ENCODE measurements around the gene SEMA3D. TPM values are rescaled to one million over a fixed set of nuclear protein-coding genes. Genes with fewer than 3 reads are reported as not detected.

The SEMA3D gene
- total and polyA plus RNA-seq, 2 of the 4 experiments (the other 2 are of a cell fraction), result 2.9 to 13.6 TPM

- intact Hi-C loops (cut with micrococcal nuclease) (no loop called here), in situ Hi-C loops (cut with MboI; ENCODE audit: low sequenced_read_pairs) (no loop called here), dilution Hi-C loops (cut with HindIII; ENCODE audit: low sequenced_read_pairs, unreplicated experiment) (no loop called here)
- BruUV-seq (replicated peaks), result no TSS peak
- H3K56ac ChIP-seq (ENCODE audit: extremely low read depth, insufficient read depth, low read length), result no peak overlapping the region
- no peak overlapping the region for H2AK9ac ChIP-seq (replicated peaks; ENCODE audit: low read depth, low read length, poor library complexity)
- no peaks in the 10 kb centered on the region for H3K9me3 ChIP-seq (ENCODE audit: control insufficient read depth, insufficient read depth, low read length)
- ChIA-PET POLR2A (ENCODE audit: unreplicated experiment) (no interaction called here), CTCF (no interaction called here)
- DNase-seq (no peak), ATAC-seq (ENCODE audit: low read depth) (no peak)
- H4K8ac ChIP-seq (ENCODE audit: low read depth in 2 of 2, low read length in 2 of 2), result no peak overlapping the region
- no peak overlapping the region for H3K4ac ChIP-seq (ENCODE audit: low read depth, low read length)
- no peaks in the 10 kb centered on the region for H3K9me1 ChIP-seq (ENCODE audit: insufficient read depth, low read length)
- no peak overlapping the region for H2BK20ac ChIP-seq (ENCODE audit: low read depth, low read length)
- no peaks in the 10 kb centered on the region for H3K79me1 ChIP-seq (ENCODE audit: low read depth in 1 of 2, low read length in 2 of 2)
- H3K27me3 ChIP-seq (ENCODE audit: control insufficient read depth, insufficient read depth, low read length), result no peaks in the 10 kb centered on the region
- no peaks in the 10 kb centered on the region for H4K20me1 ChIP-seq (ENCODE audit: insufficient read depth, low read length)
- H2BK5ac ChIP-seq (ENCODE audit: low read depth, low read length, poor library complexity, severe bottlenecking), result no peak overlapping the region
- H3K4me3 ChIP-seq (ENCODE audit: insufficient read depth, low read depth, low read length), result no peak overlapping the region
- no peaks in the 10 kb centered on the region for H3K4me1 ChIP-seq (ENCODE audit: control insufficient read depth, insufficient read depth, low read length)
- TF ChIP-seq CEBPB (IDR thresholded peaks at IDR 0.05; ENCODE audit: low read depth, low read length), result no peak
- no peak for TF ChIP-seq NFE2L2 (IDR thresholded peaks at IDR 0.05; ENCODE audit: low read depth, low read length)
- no peak for TF ChIP-seq MXI1 (IDR thresholded peaks at IDR 0.05; ENCODE audit: borderline replicate concordance, low read depth, low read length)
- no peak for TF ChIP-seq MAFK (IDR thresholded peaks at IDR 0.05; ENCODE audit: low read depth, low read length)
- no peak for TF ChIP-seq RCOR1 (IDR thresholded peaks at IDR 0.05; ENCODE audit: insufficient replicate concordance, low read length)
- TF ChIP-seq BHLHE40 (IDR thresholded peaks at IDR 0.05; ENCODE audit: low read depth, low read length), result no peak
- TF ChIP-seq RFX5 (IDR thresholded peaks at IDR 0.05; ENCODE audit: low read depth, low read length), result no peak
- no peak for TF ChIP-seq CHD1 (IDR thresholded peaks at IDR 0.05; ENCODE audit: low read depth, low read length)
- TF ChIP-seq, protein P1, sequence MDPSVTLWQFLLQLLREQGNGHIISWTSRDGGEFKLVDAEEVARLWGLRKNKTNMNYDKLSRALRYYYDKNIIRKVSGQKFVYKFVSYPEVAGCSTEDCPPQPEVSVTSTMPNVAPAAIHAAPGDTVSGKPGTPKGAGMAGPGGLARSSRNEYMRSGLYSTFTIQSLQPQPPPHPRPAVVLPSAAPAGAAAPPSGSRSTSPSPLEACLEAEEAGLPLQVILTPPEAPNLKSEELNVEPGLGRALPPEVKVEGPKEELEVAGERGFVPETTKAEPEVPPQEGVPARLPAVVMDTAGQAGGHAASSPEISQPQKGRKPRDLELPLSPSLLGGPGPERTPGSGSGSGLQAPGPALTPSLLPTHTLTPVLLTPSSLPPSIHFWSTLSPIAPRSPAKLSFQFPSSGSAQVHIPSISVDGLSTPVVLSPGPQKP (IDR thresholded peaks at IDR 0.05; ENCODE audit: borderline replicate concordance, low read depth, low read length), result no peak
- TF ChIP-seq FOS (IDR thresholded peaks at IDR 0.05; ENCODE audit: low read depth, low read length), result no peak
- no peak for TF ChIP-seq SMC3 (IDR thresholded peaks at IDR 0.05; ENCODE audit: low read depth, low read length)
- TF ChIP-seq MAZ (IDR thresholded peaks at IDR 0.05; ENCODE audit: borderline replicate concordance, low read depth, low read length), result no peak
- no peak for TF ChIP-seq POLR2A (IDR thresholded peaks at IDR 0.05; ENCODE audit: low read depth, low read length)
- no peak for TF ChIP-seq RAD21 (IDR thresholded peaks at IDR 0.05; ENCODE audit: low read length)
- TF ChIP-seq USF2 (IDR thresholded peaks at IDR 0.05; ENCODE audit: low read depth, low read length), result no peak
- TF ChIP-seq, protein P2, sequence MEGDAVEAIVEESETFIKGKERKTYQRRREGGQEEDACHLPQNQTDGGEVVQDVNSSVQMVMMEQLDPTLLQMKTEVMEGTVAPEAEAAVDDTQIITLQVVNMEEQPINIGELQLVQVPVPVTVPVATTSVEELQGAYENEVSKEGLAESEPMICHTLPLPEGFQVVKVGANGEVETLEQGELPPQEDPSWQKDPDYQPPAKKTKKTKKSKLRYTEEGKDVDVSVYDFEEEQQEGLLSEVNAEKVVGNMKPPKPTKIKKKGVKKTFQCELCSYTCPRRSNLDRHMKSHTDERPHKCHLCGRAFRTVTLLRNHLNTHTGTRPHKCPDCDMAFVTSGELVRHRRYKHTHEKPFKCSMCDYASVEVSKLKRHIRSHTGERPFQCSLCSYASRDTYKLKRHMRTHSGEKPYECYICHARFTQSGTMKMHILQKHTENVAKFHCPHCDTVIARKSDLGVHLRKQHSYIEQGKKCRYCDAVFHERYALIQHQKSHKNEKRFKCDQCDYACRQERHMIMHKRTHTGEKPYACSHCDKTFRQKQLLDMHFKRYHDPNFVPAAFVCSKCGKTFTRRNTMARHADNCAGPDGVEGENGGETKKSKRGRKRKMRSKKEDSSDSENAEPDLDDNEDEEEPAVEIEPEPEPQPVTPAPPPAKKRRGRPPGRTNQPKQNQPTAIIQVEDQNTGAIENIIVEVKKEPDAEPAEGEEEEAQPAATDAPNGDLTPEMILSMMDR (conservative IDR thresholded peaks at IDR 0.05; ENCODE audit: low read depth, low read length), result no peak
- H2BK120ac ChIP-seq (ENCODE audit: low read depth, low read length), result no peak overlapping the region
- H4K91ac ChIP-seq (ENCODE audit: insufficient read depth, low read depth, low read length), result no peak overlapping the region
- H3K23ac ChIP-seq (ENCODE audit: low read depth, low read length), result no peak overlapping the region
- no peak overlapping the region for H3K27ac ChIP-seq (ENCODE audit: insufficient read depth, low read length)
- no peaks in the 10 kb centered on the region for H3K36me3 ChIP-seq (ENCODE audit: control insufficient read depth, insufficient read depth, low read length)
- no peak overlapping the region for H2AFZ ChIP-seq (replicated peaks; ENCODE audit: low read length, poor library complexity)
- no peak overlapping the region for H2AK5ac ChIP-seq (ENCODE audit: low read depth, low read length)
- no peak overlapping the region for H3K18ac ChIP-seq (ENCODE audit: low read depth, low read length)
- no peak overlapping the region for H3K4me2 ChIP-seq (ENCODE audit: low read depth, low read length)
- H3K14ac ChIP-seq (replicated peaks; ENCODE audit: low read depth, low read length), result no peak overlapping the region
- H4K5ac ChIP-seq (ENCODE audit: low read depth, low read length), result no peak overlapping the region
- H3K9ac ChIP-seq (ENCODE audit: low read depth, low read length), result no peak overlapping the region
- H2BK15ac ChIP-seq (ENCODE audit: low read depth, low read length), result no peak overlapping the region
Measured at GRCh38 chr7:84970670-84971069, 216.2 kb downstream of the SEMA3D start.
